Measurements from ENCODE around the gene IRF2.
"Not testable (repeated sequence)": the region's sequence is repeated elsewhere in the genome, so short reads cannot be mapped to it uniquely, and the experiment has no call there.

Gene IRF2

DNA sequence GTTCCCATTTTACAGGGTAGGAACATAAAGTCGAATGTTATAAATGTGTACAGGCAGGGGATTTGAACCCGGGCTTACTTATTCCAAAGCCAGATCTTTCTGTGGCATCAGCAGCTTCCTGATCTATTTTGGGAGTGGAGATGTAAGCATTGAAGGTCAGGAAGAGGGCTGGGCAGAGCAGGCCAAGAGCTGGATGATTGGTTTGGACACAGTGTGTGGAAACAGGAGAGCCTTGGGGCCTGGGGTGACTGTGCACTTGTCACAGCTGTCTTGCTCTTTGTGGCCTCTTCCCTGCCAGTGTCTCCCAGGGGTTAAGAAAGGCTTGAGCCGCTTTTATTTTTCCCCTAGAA lies 128.8 kb downstream of the IRF2 start:
- TF ChIP-seq, protein P1, sequence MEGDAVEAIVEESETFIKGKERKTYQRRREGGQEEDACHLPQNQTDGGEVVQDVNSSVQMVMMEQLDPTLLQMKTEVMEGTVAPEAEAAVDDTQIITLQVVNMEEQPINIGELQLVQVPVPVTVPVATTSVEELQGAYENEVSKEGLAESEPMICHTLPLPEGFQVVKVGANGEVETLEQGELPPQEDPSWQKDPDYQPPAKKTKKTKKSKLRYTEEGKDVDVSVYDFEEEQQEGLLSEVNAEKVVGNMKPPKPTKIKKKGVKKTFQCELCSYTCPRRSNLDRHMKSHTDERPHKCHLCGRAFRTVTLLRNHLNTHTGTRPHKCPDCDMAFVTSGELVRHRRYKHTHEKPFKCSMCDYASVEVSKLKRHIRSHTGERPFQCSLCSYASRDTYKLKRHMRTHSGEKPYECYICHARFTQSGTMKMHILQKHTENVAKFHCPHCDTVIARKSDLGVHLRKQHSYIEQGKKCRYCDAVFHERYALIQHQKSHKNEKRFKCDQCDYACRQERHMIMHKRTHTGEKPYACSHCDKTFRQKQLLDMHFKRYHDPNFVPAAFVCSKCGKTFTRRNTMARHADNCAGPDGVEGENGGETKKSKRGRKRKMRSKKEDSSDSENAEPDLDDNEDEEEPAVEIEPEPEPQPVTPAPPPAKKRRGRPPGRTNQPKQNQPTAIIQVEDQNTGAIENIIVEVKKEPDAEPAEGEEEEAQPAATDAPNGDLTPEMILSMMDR (IDR thresholded peaks at IDR 0.05; ENCODE audit: low read depth, low read length): no peak
- no peak overlapping the region for H3K4me3 ChIP-seq (ENCODE audit: low read depth, low read length)

DNA sequence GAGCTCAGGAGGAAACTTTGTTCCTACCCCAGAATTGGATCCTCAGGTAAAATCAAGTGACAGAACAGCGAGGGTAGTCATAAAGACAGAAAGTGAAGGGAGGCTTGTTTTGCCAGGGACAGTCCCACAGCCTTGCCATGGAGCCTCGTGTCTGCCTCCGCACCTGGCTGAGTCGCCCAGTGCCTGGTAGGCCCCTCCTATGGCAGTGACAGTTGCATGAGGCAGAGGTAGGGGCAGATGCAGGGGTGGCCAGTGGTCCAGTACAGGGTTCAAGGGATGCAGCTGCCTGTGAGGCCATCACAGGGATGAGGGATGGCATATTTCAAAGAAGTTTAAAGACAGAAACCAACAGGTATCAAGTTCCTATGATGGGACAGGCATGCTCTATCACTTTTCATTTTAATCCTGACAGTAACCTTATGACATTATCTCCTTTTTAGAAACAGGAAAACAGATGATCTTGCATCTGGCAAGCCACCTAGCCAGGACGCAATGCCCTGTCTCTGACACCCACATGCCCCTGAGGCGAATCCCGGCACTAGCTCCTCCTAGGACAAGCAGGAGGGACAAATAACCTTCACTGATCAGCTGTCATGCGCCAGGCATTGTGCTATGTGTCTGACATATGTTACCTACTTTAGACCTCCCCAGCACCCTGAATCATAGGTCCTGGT lies 129.3 kb downstream of the IRF2 start:
- H3K4me3 ChIP-seq (ENCODE audit: low read depth, low read length): no peak overlapping the region
- TF ChIP-seq, protein P1 (IDR thresholded peaks at IDR 0.05; ENCODE audit: low read depth, low read length): no peak

DNA sequence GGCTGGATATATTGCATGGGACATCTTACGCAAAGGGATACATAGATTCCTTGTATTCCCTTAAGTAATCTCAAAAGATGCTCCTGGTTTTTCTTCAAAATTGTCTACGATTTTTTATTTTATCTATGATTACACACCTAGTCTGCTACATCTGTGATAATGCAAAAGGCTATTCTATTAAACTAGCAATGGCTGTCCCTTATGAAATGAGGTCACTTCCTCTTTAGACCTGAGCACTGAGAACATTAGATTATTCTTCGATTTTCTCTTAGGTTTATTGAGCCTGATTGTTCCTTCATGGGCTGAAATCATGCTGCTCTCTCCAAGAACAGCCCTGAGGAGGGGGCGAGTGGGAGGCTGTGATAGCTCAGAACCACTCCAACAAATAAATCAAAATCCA lies 129.9 kb downstream of the IRF2 start:
- no peak overlapping the region for H3K4me3 ChIP-seq (ENCODE audit: low read depth, low read length)
- TF ChIP-seq, protein P1 (IDR thresholded peaks at IDR 0.05; ENCODE audit: low read depth, low read length): no peak

DNA sequence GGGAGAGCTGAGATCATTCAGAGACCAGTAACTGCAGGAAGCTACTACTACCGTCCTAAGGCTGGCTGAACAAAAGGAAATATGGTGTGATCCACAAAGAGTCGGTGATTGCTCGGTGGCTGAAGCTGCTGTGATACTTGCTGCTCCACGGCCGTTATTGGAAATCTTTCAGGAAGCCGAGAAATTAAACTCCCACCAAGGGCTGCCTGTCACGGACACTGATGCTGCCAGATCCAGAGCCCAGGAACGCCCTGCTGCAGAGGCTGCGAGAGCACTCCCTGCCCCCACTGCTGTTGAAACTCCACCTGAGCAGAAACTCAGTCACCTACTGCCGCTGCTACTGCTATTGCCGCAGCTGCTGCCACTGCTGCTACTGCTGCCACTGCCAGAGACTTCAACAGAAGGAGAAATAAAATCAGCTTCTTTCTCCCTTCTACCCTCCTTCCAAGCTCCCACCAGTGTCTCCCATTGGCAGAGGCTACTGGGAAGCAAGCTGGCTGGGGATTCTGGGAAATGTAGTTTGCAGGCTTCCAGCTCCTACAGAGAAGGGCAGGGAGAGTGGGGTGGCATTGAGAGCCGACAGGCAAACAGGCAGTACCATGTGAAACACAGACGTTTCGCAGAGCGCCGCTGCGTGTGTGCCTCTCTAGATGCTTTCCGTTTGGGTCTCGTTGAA lies 130.7 kb downstream of the IRF2 start:
- TF ChIP-seq, protein P1 (IDR thresholded peaks at IDR 0.05; ENCODE audit: low read depth, low read length): no peak
- peak overlapping the region; percentile 73 for H3K4me3 ChIP-seq (ENCODE audit: low read depth, low read length)

DNA sequence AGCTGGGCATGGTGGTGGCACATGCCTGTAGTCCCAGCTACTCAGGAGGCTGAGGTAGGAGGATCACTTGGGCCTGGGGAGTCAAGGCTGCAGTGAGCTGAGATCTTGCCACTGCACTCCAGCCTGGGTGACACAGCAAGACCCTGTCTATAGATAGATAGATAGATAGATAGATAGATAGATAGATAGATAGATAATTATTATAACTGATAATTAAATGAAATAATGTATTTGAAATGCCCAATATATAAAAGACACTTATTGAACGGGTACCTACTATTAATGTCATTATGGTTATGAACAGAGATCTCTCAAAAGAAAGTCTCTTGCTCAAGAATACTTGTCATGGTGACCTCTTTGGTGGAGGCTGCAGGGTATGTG lies 131.5 kb downstream of the IRF2 start:
- not testable (repeated sequence) for H3K4me3 ChIP-seq (ENCODE audit: low read depth, low read length)

DNA sequence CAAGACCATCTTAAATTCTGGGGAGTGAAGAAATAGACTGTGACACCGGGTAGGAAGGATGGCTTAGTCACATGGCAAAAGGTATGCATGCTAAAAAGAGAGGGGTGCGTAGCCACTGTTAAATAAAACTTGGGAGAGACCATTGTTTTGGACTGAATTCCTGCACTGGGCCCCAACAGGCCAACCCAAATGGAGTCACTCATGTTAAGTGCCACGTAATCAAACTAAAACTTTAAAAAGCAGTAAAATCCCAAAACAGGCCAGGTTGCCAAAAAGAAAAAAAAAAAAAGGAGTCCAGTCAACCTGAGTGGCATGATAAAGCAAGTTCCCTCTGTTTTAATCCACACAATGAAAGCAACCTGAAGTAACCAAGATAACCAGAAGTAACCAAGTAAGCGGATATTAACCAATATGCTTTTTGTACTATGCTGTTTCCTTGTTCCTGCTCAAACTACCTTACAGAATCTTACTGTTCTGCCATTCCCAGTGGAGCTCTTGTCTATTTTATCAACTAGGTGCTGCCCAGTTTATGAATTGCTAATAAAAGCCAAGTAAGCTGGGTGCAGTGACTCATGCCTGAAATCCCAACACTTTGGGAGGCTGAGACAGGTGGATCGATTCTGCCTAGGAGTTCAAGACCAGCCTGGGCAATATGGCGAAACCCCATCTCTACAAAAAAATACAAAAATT lies 132.0 kb downstream of the IRF2 start:
- TF ChIP-seq, protein P1 (IDR thresholded peaks at IDR 0.05; ENCODE audit: low read depth, low read length): no peak
- H3K4me3 ChIP-seq (ENCODE audit: low read depth, low read length): no peak overlapping the region

DNA sequence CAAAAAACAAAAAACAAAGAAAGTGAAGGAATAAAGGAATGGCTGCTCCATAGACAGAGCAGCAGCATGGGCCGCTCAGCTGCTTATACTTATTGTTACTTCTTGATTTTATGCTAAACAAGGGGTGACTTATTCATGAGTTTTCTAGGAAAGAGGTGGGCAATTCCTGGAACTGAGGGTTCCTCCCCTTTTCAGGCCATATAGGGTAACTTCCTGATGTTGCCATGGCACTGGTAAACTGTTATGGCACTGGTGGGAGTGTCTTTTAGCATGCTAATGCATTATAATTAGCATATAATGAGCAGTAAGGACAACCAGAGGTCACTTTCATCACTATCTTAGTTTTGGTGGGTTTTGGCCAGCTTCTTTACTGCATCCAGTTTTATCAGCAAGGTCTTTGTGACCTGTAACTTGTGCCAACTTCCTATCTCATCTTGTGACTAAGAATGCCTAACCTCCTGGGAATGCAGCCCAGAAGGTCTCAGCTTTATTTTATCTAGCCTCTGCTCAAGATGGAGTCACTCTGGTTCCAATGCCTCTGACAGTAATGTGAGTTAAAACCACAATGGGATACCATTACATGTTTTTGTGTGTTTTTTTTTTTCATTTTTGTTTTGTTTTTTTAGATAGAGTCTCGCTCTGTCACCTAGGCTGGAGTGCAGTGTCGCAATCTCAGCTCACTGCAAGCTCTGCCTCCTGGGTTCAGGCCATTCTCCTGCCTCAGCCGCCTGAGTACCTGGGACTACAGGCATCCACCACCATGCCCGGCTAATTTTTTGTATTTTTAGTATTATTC lies 134.8 kb downstream of the IRF2 start:
- not testable (repeated sequence) for H3K4me3 ChIP-seq (ENCODE audit: low read depth, low read length)

DNA sequence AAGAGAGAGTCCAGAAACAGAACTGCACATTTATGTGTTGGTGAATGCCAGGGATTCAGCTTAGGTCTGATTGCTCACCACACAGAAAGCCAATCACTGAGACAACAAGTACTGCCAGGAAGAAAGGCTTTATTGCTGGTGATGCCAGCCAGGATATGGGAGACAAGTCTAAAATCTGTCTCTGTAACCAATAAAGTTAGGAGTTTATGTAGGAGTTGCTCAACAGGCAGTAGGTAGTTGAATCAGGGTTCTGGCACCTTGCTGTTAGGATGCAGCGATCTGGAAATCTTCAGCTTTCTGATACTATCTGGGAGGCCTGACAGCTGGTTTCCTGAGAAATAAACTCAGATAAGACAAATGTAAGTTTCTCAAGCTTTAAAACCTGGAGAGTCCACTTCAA lies 136.4 kb downstream of the IRF2 start:
- H3K4me3 ChIP-seq (ENCODE audit: low read depth, low read length): no peak overlapping the region
- TF ChIP-seq, protein P1 (IDR thresholded peaks at IDR 0.05; ENCODE audit: low read depth, low read length): no peak

All from WI38 (cell line).